HG03135 (cell line): ENCODE measurements around the gene SPDYE1.
"Not testable (repeated sequence)": the region's sequence is repeated elsewhere in the genome, so short reads cannot be mapped to it uniquely, and the experiment has no call there.

Source experiments
- ATAC-seq: cut with Tn5 transposase; IDR thresholded peaks from one replicate; pipeline ENCODE4 v1.9.1; 2021; ENCODE audit warnings: mild to moderate bottlenecking, moderate library complexity; ENCODE audit not compliant: unreplicated experiment

The SPDYE1 gene, protein sequence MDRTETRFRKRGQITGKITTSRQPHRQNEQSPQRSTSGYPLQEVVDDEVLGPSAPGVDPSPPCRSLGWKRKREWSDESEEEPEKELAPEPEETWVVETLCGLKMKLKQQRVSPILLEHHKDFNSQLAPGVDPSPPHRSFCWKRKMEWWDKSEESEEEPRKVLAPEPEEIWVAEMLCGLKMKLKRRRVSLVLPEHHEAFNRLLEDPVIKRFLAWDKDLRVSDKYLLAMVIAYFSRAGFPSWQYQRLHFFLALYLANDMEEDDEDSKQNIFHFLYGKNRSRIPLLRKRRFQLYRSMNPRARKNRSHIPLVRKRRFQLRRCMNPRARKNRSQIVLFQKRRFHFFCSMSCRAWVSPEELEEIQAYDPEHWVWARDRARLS

DNA sequence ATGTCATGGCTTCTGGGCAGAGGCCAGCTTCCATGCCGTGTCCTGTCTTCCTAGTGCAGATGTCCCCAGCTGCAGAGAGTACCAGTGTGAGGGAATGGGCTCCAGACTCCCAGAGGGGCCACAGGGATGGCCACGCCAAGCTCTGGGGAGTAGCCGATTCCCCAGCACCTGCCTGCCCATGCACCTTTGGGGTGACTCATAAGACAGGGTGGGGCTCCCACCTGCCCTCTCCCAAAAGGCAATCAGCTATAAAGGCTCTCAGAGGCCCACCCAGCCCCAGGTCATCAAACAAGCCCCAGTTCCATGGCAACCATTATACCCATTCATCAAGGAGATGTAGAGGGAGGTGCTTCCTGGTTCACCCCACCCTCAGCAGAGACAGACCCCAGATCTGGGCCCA is at the start of gene SPDYE1:
Gene SPDYE1 (plus strand): TSS at position 366 of the 400 bp plus-strand sequence. CDS start 2,053 bp downstream, outside the sequence.
- ATAC-seq = not testable (repeated sequence)

GRCh38 chr7:43952028-43952427 is 45.7 kb upstream of the SPDYE1 start:
- ATAC-seq = no peak

DNA sequence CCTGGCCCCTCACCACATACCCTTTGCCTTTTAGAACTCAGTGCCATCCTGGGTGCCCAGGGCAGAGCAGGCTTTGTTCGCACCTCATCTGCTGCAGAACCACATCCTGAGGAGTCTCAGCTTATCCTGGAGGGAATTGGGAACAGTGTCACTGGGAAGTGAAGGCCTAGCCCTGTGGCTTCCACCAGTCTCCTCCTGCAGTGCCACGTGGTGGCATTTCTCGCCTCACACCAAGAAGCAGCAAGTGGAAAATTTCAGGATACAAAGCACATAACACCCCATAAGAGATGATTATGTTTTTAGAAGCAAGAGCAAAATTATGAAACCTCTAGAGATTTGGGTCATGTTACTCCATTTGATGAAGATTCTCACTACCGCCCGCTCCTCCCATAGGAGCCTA is 44.6 kb upstream of the SPDYE1 start:
- no peak for ATAC-seq

DNA sequence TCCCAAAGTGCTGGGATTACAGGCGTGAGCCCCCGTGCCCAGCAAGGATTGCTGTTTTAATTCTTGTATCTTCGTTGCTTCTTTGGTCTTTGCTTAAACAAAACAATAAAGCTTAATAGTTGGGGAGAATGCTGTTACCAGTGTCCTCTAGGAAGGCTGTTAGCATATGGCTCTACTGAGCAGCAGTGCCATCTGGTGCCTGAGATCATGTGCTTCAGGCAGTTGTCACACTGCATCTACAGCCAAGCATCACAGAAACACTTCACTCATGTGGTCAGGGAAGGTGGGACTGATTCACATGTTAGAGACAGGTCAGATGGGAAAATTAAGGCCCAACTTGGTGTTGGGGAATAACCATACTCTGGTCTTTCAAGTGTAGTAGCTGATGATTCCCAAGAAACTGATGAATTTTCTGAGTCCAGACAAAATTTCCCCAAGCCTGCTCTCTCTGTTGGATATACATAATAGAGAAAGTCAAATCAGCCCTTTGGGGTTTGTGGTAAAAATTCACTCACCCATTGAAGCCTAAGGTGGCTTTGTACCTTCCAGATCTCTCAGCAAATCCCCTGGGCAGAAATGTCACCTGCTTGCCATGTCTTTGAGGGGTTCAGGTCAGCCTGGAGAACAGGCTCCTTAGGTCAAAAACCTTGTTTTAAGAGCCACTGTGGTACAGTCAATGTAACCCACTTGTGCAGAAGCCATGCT is 43.0 kb upstream of the SPDYE1 start:
- ATAC-seq = no peak

GRCh38 chr7:43956027-43956426 is 41.7 kb upstream of the SPDYE1 start:
- no peak for ATAC-seq

DNA sequence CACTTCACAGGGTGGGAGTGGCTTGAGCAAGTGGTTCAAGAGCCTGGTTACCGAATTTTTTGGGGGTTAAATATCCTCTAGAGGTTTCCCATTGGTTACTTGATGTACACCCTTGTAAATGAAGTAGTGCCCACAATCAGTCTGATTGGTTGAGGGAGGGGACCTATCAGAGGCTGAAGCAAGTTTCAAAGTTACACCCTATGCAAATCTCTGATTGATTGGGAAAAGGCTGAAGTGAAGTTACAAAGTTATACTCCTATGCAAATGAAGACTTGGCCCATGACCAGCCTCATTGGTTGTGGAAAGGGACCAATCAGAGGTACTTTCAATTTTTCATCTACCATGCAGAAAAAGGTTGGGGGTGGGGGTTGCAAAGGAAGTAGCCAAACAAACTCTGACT is 36.8 kb upstream of the SPDYE1 start:
- ATAC-seq = no peak

GRCh38 chr7:43966392-43966791 is 31.3 kb upstream of the SPDYE1 start:
- ATAC-seq = not testable (repeated sequence)

GRCh38 chr7:43968172-43969040 is 29.3 kb upstream of the SPDYE1 start:
- not testable (repeated sequence) for ATAC-seq

GRCh38 chr7:43969586-43969985 is 28.1 kb upstream of the SPDYE1 start:
- not testable (repeated sequence) for ATAC-seq

DNA sequence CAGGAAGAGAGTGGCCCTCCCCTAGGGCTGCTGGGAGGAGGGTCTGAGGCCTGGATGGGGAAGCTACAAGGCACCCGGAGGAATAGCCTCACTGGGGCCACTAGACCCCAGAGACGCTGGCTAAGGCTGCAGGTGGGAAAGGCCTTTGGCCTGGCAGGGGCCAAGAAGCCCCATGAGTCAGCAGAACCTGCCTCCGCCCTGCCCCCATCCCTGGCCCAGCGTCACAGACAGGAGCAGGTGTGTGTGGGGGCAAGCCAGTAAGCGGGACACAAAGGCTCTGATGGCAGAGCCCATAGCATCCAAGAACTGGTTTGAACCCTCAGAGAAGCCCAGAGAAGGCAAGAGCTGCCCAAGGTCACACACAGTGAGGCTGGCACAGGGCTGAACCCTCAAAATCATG is 27.0 kb upstream of the SPDYE1 start:
- ATAC-seq = not testable (repeated sequence)

DNA sequence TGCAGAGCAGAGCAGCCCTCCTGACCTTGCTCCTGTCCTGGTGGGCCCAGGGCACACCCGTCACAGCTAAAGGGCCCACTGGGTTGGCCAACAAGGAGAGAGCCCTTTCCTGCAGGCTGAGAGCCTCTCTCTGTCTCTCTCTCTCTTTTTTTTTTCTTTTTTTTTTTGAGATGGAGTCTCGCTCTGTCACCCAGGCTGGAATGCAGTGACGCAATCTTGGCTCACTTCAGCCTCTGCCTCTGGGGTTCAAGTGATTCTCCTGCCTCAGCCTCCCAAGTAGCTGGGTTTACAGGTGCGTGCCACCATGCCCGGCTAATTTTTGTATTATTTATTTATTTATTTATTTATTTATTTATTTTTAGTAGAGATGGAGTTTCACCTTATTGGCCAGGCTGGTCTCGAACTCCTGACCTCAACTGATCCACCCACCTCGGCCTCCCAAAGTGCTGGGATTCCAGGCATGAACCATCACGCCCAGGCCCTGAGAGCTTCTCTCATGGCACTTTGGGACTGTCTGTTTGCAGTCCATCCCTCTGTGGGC is 23.6 kb upstream of the SPDYE1 start:
- ATAC-seq = not testable (repeated sequence)

DNA sequence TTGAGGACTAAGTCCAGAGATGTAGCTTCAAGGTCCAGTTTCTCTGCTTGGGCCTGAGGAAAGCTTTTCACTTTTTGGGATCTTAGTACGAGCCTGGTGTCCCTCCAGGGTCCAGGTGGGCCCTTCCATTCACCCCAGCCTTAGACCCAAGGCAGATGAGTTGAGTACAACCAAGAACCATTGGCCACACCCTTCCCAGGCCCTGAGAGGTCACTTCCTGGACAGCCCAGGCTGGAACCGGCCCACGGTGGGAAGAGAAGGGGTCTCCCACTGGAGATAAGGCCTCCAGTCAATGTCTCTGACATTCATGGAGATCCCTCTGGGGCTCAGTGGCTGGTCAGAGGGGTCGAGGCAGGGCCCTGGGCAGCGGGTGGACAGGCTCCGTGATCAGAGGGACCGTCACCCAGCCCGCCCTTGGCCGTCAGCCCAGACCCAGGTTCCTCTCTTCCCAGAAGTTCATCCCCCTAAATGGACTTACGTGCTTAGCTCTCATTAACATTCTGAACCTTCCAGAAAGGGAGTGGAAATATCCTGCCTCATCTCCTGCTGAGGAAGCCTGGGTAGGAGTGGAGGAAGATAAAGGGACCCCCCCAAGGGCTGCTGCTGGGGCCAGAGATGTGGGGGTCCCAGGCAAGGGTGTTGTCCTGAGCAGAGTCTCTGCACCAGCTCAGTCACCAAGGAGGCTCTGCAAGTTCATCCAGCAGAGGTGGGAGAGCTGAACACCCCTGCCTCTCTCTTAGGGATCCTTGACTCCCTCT is 22.8 kb upstream of the SPDYE1 start:
- not testable (repeated sequence) for ATAC-seq

- ATAC-seq = no peak
These were observed 20.2 kb upstream of the SPDYE1 start for GRCh38 chr7:43977525-43977924.

- ATAC-seq = not testable (repeated sequence)
These were observed 19.6 kb upstream of the SPDYE1 start for GRCh38 chr7:43978102-43978501.

- ATAC-seq = not testable (repeated sequence)
These were observed 14.8 kb upstream of the SPDYE1 start for GRCh38 chr7:43982848-43983247.

- ATAC-seq = not testable (repeated sequence)
These were observed 14.0 kb upstream of the SPDYE1 start for GRCh38 chr7:43983736-43984135.

DNA sequence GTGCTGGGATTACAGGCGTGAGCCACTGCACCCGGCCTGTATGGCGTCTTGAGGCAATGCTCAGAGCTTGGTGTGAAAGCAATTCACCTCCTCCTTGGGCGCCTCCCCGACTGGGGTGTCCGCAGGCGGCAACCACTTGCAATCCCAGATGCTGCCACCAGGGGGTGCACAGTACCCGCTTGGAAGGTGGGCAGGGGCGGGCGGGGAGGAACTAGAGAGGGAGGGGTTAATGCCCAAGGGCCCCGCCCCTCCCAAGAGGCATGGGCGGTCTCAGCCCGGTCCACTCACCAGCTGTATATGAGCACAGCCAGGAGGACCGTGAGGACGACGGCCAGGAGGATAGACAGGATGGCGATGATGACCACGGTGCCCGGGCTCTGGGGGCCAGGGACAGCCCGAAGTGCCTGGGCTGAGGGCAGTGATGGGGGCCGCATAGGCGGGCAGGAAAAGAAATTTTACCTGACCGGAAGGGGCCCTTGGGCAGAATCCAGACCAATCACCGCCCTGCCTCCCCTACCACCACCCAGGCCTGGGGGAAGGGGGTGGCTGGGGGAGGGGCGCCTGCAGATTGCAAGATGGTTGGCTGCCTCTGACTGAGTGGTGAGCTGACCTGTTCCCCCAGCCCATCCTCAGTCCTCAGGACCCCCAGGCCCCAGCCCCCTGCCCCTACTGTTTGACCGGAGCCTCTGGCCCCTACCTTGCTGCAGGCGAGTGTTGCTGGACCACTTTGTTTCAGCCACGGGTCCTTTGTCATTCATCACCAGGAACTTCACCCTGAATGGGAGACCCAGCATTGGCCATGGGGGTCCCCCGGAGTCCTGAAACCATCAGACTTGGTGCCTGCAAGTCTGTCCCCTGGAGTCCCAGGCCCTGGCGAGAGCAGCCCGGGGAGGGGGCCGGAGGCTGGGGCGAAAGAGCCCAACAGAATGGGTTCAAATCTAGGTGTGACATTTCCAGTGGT is 11.5 kb upstream of the SPDYE1 start:
- ATAC-seq = peak; percentile 50

- not testable (repeated sequence) for ATAC-seq
These were observed 10.2 kb upstream of the SPDYE1 start for GRCh38 chr7:43987476-43987875.

GRCh38 chr7:43990011-43990585 is 7.6 kb upstream of the SPDYE1 start:
- not testable (repeated sequence) for ATAC-seq
